ENCODE results near the gene PLEKHA8. TPM values are rescaled to one million over a fixed set of nuclear protein-coding genes. Genes with fewer than 3 reads are reported as not detected.

The PLEKHA8 gene
- total and polyA plus RNA-seq, 4 donors = 2.7 to 16.7 (median 6.5) TPM

- H3K9me3 ChIP-seq (ENCODE audit: control insufficient read depth in 4 of 4, insufficient read depth in 3 of 4, low read length in 3 of 4) = no peaks in the 10 kb centered on the region
- 70 to 81% methylated on average over 6 of the region's 6 CpGs for WGBS, 2 donors
- H3K4me1 ChIP-seq (ENCODE audit: control insufficient read depth in 5 of 5, insufficient read depth in 5 of 5, low read length in 5 of 5) = peaks cover 5 to 47% (median 24%) of the 10 kb centered on the region in 5 donors
- TF ChIP-seq, protein P1, sequence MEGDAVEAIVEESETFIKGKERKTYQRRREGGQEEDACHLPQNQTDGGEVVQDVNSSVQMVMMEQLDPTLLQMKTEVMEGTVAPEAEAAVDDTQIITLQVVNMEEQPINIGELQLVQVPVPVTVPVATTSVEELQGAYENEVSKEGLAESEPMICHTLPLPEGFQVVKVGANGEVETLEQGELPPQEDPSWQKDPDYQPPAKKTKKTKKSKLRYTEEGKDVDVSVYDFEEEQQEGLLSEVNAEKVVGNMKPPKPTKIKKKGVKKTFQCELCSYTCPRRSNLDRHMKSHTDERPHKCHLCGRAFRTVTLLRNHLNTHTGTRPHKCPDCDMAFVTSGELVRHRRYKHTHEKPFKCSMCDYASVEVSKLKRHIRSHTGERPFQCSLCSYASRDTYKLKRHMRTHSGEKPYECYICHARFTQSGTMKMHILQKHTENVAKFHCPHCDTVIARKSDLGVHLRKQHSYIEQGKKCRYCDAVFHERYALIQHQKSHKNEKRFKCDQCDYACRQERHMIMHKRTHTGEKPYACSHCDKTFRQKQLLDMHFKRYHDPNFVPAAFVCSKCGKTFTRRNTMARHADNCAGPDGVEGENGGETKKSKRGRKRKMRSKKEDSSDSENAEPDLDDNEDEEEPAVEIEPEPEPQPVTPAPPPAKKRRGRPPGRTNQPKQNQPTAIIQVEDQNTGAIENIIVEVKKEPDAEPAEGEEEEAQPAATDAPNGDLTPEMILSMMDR (IDR thresholded peaks at IDR 0.05; ENCODE audit: control extremely low read depth, extremely low read depth) = no peak
- no peak for ATAC-seq (ENCODE audit: insufficient read depth, low FRiP score)
- H3K9ac ChIP-seq (ENCODE audit: insufficient read depth in 1 of 2, low read length in 2 of 2) = no peak overlapping the region
- H3K36me3 ChIP-seq (ENCODE audit: control insufficient read depth in 4 of 4, insufficient read depth in 4 of 4, low read length in 4 of 4) = peaks cover 0 to 8% (median 5%) of the 10 kb centered on the region in 4 donors
- no peak for DNase-seq
- no peaks in the 10 kb centered on the region for H3K27me3 ChIP-seq (ENCODE audit: control insufficient read depth in 3 of 3, insufficient read depth in 3 of 3, low read length in 2 of 3)
- H3K4me3 ChIP-seq = no peak overlapping the region
- H3K27ac ChIP-seq (ENCODE audit: low read depth in 1 of 2, low read length in 1 of 2) = no peak overlapping the region
These were observed 117.3 kb downstream of the PLEKHA8 start for GRCh38 chr7:30145426-30145970.

DNA sequence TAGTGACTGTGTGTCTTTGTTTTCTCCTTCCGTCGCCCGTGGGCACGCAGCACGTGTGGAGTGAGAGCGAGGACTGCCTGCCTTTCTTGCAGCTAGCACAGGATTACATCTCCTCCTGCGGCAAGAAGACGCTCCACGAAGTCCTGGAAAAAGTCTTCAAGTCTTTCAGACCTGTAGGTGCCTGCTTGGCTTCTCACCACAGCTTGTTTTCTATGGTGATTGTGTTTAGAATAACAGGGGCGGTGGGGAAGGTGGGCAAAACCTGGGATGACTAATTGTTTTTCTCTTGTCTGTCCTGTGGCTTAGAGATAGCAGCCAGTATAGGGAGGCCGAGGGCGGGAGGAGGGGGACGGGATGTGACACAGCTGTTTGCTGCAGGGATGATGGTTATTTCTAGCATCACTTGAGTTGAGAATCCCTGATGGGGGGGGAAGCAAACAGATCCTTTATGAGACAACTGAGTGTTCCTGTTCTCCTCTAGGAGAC, 118.0 kb downstream of the PLEKHA8 start:
- peaks cover 5 to 47% (median 24%) of the 10 kb centered on the region in 5 donors for H3K4me1 ChIP-seq (ENCODE audit: control insufficient read depth in 5 of 5, insufficient read depth in 5 of 5, low read length in 5 of 5)
- H3K9me3 ChIP-seq (ENCODE audit: control insufficient read depth in 4 of 4, insufficient read depth in 3 of 4, low read length in 3 of 4) = no peaks in the 10 kb centered on the region
- TF ChIP-seq, protein P1 (IDR thresholded peaks at IDR 0.05; ENCODE audit: control extremely low read depth, extremely low read depth) = no peak
- 56 to 75% methylated on average over 13 of the region's 13 CpGs for WGBS, 2 donors
- no peak overlapping the region for H3K27ac ChIP-seq (ENCODE audit: low read depth in 1 of 2, low read length in 1 of 2)
- H3K9ac ChIP-seq (ENCODE audit: insufficient read depth in 1 of 2, low read length in 2 of 2) = no peak overlapping the region
- no peaks in the 10 kb centered on the region for H3K27me3 ChIP-seq (ENCODE audit: control insufficient read depth in 3 of 3, insufficient read depth in 3 of 3, low read length in 2 of 3)
- DNase-seq = peak; percentile 61 to 79 (median 70)
- peaks cover 0 to 12% (median 7%) of the 10 kb centered on the region in 4 donors for H3K36me3 ChIP-seq (ENCODE audit: control insufficient read depth in 4 of 4, insufficient read depth in 4 of 4, low read length in 4 of 4)
- H3K4me3 ChIP-seq = no peak overlapping the region
- no peak for ATAC-seq (ENCODE audit: insufficient read depth, low FRiP score)

DNA sequence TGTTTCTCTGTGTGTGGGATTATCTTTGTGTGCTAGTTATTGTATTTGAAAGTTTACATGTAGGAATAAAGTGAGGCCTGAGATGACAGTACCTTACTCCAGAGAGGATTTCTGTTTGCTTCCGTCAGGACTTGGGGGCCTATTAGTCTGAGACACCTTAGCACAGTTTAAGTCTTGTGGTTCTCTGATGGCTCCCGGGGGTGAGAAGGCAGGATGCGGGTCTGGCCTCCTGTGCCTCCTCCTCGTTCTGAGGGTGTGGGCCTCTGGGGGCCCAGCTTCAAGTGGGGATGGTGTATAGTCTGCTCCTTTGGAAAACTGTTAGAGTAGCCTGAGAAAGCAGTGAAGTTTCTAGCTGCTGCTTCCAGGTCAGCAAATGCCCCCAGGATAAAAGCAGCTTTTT, 119.0 kb downstream of the PLEKHA8 start:
- H3K9me3 ChIP-seq (ENCODE audit: control insufficient read depth in 4 of 4, insufficient read depth in 3 of 4, low read length in 3 of 4) = no peaks in the 10 kb centered on the region
- WGBS, 2 donors = 62 to 70% methylated on average over 4 of the region's 4 CpGs
- DNase-seq (no peak), ATAC-seq (ENCODE audit: insufficient read depth, low FRiP score) (no peak)
- peaks cover 5 to 41% (median 21%) of the 10 kb centered on the region in 5 donors for H3K4me1 ChIP-seq (ENCODE audit: control insufficient read depth in 5 of 5, insufficient read depth in 5 of 5, low read length in 5 of 5)
- H3K27me3 ChIP-seq (ENCODE audit: control insufficient read depth in 3 of 3, insufficient read depth in 3 of 3, low read length in 2 of 3) = no peaks in the 10 kb centered on the region
- TF ChIP-seq, protein P1 (IDR thresholded peaks at IDR 0.05; ENCODE audit: control extremely low read depth, extremely low read depth) = no peak
- peaks cover 0 to 14% (median 7%) of the 10 kb centered on the region in 4 donors for H3K36me3 ChIP-seq (ENCODE audit: control insufficient read depth in 4 of 4, insufficient read depth in 4 of 4, low read length in 4 of 4)
- H3K27ac ChIP-seq (ENCODE audit: low read depth in 1 of 2, low read length in 1 of 2) = no peak overlapping the region
- H3K9ac ChIP-seq (ENCODE audit: insufficient read depth in 1 of 2, low read length in 2 of 2) = no peak overlapping the region
- no peak overlapping the region for H3K4me3 ChIP-seq
